ENCODE data around the gene GPC2.

The GPC2 gene

DNA sequence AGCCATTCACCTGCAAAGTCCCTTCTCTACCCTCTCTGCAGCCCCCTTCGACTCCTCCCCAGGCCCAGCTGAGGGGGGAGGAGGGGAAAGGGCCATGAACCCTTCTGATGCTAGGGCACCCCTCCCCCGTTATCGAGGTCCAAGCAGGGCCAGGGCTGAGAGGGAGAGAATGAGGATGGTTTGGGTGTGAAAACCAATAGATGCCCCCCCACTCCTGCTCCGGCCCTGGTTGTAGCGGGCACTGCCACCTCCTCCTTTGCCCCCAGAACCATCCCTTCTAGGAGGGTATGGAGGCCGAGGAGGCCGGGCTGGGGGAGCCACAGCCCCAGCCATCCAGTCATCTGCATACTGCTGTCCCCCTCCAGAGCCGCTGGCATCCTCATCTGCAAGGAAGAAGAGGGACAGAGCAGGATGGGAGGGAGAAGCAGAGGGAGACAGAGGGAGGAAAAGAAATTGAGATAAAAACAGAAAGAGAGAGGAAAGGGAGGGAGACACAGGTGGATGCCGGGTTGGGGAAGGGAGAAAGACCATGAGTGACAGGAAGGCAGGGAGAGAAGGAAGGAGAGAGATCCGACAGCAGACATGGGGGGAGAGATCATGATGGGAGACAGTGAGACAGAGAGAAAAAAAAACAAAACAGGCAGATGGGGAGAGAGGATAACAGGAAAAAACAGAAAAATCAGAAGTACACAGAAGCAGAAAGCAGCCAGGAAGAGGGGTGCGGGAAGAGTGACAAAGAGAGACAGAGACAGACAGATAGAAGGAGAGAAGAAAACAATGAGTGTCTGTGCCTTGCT, 6.9 kb downstream of the GPC2 start:
- in situ Hi-C loops (cut with HindIII; ENCODE audit: low sequenced_read_pairs), result no loop called here

DNA sequence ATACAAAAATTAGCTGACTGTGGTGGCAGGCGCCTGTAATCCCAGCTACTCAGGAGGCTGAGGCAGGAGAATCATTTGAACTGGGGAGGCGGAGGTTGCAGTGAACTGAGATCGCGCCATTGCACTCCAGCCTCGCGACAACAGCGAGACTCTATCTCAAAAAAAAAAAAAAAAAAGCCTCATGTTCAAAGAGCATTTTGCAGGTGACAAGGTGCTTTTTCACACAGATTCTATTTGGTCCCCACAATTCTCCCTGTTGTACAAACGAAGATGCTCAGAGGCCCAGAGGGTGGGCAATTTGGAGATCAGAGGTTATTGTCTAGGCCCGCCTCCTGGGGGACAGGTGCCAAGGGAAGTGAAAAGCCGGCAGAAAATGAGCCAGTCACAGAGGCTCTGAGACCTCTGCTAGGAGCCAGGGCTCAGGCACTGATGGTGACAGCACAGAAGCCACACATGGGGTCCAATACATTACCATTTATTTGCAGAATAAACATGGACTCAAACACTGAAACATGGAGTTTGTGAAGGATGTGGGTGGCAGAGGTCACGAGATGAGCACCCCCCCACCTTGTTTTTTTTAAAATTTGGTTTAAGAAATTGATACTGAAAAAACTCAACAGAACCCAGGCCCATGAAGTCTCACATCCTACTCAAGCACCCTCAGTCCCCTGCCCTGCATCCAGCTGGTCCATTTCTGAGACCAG, 7.9 kb downstream of the GPC2 start:
- in situ Hi-C loops (cut with HindIII; ENCODE audit: low sequenced_read_pairs), result no loop called here

DNA sequence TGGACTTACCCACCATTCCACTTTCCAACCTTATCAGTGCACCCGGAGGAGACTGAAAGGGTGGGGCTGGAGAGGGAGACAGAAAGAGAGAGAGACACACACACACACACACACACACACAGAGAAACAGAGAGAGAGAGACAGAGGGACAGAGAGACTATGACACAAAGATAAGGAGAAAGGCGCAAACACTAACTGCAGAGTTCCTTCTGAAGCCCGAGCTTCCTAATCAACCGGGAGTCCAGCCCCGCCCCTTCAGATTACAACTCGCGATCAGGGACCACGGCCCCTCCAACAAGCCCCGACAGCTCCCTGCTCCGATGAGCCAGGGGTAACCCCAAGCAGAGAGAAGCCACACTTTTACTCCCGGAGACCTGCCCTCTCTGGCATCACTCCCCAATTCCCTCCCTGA, 9.3 kb downstream of the GPC2 start:
- in situ Hi-C loops (cut with HindIII; ENCODE audit: low sequenced_read_pairs), result no loop called here

DNA sequence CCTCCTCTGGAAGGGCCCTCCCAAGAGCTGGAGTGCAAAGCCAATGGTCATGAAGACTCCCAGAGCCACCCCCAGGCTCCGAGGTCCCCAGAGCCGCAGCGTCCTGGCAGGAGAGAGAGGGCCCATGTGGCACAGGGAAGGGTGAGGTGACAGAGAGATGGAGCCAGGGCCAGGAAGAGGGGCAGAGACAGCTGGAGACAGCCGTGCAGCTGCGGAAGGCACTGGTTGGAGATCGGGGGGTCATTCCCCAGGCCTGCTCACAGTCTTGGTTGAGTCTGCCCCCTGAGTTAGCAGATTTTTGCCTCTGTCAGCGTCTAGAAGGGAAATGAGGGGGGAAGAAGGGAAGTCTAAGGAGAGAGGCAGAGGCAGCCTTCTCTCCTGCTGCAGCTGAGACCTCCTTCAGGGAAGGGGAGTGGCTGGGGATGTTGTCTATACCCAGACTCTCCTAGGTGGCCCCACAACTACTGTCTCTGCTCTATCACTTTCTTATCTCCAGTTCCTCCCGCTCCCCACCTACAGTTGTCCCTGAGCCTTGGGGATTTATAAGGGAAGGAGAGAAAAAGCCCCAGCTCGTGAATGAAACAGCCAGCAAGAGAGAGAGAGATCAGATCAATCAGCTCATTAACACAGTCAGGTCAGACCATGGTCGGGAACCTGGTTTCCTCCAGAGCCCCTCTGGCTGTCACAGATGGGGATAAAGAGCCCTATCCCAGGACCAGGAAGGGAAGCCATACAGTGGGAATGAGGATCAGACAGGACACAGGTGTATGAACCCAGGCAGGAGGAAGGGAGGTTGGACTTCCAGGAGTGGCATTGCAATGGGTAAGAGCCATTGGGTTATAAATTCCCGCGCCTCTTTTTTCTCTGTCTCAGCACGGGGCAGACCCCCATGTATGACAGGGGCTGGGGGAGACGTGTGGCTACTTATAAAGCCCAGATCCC, 9.9 kb downstream of the GPC2 start:
- in situ Hi-C loops (cut with HindIII; ENCODE audit: low sequenced_read_pairs), result no loop called here

DNA sequence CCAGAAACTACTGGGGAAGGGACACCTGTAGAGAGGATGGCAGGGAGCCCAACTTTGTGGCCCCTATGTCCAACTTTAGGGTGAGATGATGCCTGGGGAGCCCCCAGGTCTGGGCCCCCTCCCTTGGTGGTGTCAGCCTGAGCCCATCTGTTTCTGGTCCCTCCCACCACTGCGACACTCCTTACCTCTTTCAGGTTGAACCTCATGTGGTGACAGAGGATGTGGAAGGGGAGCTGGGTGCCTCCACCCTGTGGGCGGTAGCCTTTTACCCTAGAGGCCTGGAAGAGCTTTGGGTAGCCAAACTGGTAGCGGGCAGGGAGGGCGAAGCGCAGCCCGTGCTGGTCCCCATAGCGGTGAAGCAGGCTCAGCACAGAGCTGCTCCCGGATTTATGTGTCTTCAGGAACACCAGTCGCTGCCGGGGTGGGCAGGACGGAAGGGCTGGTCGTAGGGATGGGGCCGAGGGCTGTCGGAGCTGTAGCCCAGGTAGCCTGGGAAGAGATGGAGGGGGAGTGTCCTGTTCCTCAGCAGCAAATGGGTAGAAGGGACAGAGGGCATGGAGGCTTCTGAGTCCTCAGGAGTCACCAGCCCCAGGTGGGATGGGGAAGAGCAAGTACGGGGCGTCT, 10.8 kb downstream of the GPC2 start:
- in situ Hi-C loops (cut with HindIII; ENCODE audit: low sequenced_read_pairs), result no loop called here

DNA sequence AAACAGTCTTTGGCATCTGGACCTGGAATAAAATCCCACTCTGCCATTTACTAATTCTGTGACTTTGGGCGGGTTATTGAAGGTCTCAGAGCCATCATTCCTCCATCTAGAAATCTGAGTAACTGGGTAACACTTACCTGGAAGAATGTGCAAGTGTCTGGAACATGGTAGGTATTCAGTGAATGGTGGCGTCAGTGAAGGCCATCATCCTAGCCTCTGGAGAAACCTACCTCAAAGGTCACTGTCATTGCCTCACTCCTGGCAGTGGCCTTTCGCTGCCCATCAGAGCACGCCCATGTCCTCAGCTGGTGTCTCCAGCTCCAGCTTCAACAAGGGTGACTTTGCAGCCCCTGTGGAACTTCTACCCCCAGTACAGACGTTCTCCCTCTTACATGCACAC, 13.3 kb downstream of the GPC2 start:
- in situ Hi-C loops (cut with HindIII; ENCODE audit: low sequenced_read_pairs), result no loop called here

DNA sequence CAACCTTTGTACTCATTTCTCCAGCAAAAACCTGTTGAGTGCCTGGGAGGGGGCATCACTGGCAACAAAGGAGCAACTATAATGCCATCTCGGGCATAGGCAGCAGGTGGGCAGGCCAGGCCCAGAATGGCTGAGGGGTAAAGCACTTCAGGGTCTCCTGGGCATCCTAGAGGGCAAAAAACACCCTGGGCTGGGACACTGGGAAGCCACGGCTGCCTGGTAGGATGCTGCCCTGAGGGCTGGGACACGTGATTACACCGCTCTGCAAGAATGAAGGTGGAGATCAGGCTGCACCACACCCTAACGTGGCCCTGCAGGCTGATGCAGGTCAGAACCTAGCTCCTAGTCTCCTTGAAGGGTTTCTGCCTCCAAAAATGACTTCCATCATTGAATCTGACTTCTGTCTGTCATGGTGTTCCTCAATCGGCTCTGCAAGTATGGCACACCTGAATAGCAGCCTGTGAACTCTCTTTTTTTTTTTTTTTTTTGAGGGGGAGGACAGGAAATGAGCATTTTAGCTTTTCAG, 14.1 kb downstream of the GPC2 start:
- in situ Hi-C loops (cut with HindIII; ENCODE audit: low sequenced_read_pairs), result no loop called here

DNA sequence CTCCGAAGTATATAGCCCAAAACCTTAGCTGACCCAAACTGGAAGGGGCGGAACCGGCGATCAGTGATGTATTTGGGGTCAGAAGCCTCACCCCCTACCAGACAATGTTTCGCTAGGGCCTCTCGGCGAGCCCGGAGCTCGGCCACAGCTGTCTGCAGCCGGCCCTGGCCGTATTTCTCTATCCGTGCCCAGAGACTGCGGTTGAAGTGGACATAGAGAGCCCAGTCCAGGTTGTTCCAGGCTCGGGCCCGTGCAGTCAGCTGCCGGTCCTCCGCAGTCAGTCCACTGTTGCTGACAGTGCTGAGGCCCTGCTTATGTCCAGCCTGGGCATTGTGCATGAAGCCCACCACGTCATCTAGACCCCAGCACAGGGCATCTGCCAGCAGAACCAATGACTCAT, 17.1 kb downstream of the GPC2 start:
- in situ Hi-C loops (cut with HindIII; ENCODE audit: low sequenced_read_pairs), result no loop called here

DNA sequence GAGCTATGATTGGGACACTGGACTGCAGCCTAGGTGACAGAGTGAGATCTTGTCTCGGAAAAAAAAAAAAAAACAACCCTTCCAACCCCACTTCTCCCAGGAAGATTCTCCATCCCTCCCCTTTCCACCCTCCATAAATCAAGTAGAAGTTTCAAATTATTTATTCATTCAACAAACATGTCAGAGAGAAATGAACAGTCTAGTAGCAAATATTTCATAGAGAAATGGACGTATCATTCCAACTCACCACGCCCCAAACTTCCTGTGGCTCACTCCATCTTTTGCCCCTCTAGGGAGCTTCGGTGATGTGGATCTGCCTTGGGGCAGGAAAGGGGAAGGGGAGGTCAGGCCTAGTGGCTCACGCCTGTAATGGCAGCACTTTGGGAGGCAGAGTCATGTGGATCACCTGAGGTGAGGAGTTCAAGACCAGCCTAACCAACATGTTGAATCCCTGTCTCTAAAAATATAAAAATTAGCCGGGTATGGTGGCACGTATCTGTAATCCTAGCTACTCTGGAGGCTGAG, 18.0 kb downstream of the GPC2 start:
- in situ Hi-C loops (cut with HindIII; ENCODE audit: low sequenced_read_pairs), result no loop called here

DNA sequence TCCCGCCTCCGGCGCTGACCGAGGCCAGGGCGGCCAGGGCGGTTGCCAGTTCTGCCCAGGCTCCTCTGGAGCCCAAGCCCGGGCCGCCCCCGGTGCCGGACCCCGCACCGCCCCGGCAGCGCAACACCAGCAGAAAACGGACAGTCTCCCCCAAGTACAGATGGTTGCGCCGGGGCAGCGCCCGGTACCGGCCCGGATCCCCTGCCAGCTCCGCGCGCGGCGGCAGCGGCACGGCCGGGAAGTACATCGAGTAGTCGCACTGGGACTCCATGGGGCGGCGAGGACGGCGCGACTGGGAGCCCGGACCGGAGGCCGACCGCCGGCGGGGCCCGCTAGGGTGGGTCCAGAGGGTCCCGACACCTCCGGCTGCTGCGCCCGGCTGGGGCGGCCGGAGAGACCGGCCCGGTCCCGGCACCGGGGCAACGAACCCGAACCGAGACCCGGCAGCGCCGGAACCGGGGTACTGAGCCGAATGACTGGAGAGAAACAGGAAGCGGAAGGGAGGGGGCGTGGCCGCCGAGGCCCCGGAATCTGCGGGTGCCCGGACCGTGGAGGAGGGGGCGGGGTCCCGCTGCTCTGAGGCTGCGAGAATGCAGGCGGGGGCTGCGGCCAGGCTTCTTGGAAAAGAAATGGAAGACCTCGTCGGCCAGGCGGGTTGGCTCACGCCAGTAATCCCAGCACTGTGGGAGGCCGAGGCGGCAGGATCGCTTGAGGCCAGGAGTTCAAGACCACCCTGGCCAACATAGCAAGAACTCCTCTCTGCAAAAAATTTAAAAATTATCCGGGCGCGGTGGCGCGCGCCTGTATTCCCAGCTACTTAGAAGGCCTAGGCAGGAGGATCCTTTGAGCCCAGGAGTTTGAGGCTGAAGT, 18.7 kb downstream of the GPC2 start, which contains the start of gene TRAPPC14:
TSS of gene TRAPPC14 (minus strand) at position 495 of the 870 bp plus-strand sequence. CDS start at position 271, 224 bp downstream.
- in situ Hi-C loops (cut with HindIII; ENCODE audit: low sequenced_read_pairs), result no loop called here

DNA sequence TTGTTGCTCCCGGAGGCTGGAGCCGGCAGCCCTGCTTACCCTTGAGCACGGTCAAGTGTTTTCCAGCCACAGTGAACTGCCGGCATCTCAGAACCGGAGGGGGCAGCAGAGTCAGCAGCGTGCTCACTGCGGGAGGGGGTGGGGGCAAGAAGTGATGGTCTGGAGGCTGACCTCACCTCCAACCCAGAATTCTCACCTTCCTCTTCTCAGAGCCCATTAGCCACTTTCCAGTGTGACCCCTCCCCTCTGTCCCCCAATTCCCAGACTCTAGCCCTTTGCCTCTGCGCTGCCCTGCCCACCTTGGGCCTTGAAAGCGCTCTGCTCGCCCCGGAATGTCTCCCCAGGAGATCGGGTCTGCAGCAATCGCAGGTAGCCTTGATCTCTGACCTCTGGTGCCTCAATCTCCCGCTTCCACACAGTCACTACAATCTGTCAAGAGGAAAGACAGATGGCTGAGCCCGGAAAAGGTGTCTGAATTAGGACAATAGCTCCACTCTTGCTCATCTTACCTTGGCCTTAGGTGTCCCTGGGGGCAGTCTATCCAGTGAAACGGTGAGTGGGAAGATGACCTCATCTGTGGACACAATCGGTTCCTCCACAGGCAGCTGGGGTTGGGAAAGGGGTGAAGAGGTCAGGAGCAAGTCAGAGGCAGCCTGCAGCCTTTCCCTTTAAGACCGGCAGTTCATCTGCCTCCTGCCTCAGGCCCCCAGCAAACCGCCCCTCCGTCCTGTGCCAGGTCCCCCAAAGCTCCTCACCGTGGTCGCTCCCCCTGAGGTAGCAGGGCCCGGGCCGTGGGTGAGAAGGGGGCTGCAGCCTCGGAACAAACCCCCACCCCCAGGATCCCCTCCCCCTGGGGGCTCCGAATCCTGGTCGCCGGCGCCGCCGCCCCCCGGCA, 19.6 kb downstream of the GPC2 start:
- in situ Hi-C loops (cut with HindIII; ENCODE audit: low sequenced_read_pairs), result no loop called here

DNA sequence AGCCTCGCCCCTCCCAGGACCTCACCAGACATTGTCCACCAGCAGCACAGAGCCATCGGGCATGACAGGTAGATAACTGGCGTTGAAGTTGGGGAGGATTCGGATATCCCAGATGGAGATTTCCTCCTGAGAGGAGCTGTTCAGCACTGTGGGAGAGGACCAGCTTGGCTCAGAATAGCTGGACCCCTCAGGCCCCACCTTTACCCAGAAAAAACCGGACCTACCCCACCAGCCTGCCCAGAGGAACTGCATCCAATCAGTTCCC, 20.2 kb downstream of the GPC2 start:
- in situ Hi-C loops (cut with HindIII; ENCODE audit: low sequenced_read_pairs), result no loop called here

DNA sequence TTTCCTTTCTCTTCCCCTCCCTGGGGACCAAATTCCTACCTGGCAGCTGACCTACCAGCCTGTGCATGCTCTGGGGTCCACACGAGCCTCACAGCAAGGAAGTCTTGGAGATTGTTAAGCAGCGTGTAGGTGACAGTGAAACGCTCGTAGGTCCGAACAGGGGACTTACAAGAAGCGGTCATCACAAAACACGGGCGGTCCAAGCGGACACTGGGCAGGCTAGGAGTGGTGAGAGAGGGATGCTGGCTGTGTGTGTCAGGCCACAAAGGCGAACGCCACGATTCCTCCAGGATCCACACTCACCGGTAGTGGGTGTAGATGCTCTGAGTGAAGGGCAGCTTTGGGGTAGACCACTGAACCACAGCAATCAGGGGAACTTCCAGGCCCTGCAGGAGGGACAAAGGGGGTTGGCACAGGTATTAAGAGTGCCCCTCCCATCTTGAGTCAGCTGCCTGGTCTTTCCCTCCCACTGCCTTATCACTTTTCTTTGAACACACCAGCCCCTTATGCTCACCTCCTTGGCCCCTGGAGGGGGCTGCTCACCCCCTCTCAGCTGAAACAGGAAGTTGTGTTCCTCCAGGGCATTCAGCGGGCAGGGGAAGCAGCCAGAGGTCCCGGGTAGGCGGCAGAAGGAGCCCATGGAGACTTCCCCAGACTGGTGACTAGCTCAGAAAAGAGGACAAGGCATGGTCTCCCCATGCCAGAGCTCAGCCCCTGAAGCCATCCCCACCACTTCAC, 20.7 kb downstream of the GPC2 start:
- in situ Hi-C loops (cut with HindIII; ENCODE audit: low sequenced_read_pairs), result no loop called here

DNA sequence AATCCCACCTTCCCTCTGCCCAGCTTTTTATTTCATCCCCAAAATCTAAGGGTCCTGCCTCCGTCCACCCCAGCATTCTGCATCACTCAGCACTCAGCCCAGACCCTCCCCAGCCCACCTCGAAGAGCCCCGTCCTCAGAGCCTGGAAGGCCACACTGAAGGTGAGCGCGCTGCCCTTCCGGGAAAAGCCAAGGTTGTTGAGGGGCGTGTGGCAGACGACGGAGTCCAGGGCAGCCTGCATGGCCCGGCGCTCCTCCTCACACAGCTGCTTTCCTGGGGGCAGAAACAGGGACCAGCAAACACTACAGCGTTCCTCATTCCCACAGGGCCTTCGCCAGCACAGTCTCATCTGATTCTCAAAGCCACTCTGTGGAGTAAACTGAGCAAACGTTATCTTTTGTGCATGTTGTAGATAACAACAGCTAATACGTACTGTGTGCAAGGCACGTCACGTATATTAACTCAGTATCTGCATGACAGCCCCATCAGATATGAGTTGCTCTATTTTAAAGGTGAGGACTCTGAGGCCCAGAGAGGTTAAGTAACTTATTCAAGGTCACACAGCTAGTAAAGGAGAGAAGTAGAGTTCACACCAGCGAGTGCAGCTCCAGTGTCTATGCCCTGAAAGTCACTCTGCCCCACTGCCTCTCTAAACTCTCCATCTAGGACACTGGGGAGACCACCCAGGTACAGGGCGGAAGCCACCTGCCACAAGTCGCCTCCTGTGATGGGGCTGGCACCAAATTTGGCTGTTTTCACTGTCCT, 21.4 kb downstream of the GPC2 start:
- in situ Hi-C loops (cut with HindIII; ENCODE audit: low sequenced_read_pairs), result no loop called here

DNA sequence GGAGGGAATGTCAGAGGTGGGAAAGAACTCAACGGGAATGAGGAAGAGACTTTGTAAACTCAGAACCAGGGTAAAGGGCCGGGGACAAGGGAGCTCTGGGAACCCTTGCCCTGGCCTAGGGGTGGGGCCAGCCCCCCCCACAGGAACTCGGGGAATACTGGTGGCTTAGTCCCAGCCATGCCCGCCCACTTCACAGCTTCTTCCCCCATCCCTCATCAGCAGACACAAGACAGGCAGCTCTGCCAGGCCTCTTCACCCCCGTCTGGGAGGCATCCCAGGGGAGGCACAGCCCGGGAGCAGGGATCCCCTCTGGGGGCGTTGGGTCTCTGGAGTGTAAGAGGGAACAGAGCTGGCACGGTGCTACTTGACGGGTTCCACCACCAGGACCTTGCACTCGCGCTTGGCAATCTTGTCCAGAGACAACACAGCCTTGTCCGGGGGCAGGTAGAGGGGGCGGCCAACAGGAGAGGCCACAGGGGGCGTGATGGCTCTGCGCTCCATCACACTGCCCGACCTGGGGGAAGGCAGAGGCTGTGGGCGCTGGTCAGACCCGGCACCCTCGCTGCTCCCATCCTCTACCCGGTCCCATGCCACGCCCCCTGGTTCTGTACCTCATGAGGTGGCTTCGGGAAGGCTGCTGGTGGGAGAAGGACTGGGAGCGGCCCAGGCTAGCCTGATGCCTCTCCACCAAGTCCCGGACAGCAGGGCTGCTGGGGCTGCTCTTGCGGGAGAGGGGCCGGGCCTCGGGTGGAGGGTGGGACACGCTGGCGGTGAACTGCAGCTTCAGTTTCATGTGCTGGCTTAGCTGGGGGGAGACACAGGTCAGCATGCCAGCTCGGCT, 22.3 kb downstream of the GPC2 start:
- in situ Hi-C loops (cut with HindIII; ENCODE audit: low sequenced_read_pairs), result no loop called here
